GM12892 (cell line): Measurements from ENCODE around the gene NFIB.

Experiments
- POLR2A ChIP-seq: IDR thresholded peaks from 2 replicates; pipeline ENCODE4 v1.6.1; 2011; ENCODE audit warnings: low read depth, low read length, control low read depth
- POLR2AphosphoS5 ChIP-seq: IDR thresholded peaks from 2 replicates; pipeline ENCODE4 v1.6.1; 2011; ENCODE audit warnings: low read depth, low read length, control low read depth

DNA sequence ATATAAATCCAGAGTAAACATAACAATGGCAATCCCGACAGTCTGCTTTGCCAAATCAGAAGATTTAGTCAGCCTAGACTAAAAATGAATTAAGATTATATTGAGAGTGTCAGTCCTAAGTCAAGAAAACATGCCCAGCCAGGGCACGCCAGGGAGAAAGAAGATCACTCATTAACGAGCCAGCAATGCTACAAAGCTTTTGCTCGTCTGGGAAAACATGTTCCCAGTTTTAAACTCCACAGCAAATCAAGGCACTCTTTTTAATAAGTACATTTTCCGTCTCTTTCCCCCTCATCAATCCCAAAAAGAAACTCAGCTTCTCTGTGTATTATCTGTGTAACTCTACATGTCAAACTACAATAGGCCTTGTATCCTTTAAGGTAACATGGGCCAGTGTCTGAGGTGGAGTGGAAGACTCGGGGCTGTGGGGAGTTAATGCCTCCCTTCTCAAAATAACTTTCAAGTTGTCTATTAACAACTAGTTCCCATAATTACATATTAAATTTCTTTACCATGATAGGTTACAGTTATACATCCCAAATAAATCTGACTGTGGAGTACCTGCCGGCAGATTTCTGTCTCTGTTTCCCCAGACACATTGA, 40.9 kb downstream of the NFIB start:
- no peak for TF ChIP-seq POLR2AphosphoS5
- TF ChIP-seq POLR2A: no peak
